Ovary (tissue), 3 donors: ENCODE measurements around the gene NKAIN2.

Source experiments
- EP300 ChIP-seq: sonication (generic); formaldehyde crosslinking; IDR thresholded peaks from one replicate; pipeline ENCODE4 v1.6.1; 2017; ENCODE audit warnings: antibody characterized with exemption
- TF ChIP-seq, protein P1 (sequence below), 3 donors: fragments of 450-650 bp in 2 of 3; fragments of 200-600 bp in 1 of 3; IDR thresholded peaks; one replicate each; pipeline versions ENCODE4 v1.5.1 to v1.8.0; 2016 to 2022; ENCODE audit warnings: antibody characterized with exemption in 3 of 3, mild to moderate bottlenecking in 1 of 3
- donor health status: DM: no; HTN: no; CAD: no.

DNA sequence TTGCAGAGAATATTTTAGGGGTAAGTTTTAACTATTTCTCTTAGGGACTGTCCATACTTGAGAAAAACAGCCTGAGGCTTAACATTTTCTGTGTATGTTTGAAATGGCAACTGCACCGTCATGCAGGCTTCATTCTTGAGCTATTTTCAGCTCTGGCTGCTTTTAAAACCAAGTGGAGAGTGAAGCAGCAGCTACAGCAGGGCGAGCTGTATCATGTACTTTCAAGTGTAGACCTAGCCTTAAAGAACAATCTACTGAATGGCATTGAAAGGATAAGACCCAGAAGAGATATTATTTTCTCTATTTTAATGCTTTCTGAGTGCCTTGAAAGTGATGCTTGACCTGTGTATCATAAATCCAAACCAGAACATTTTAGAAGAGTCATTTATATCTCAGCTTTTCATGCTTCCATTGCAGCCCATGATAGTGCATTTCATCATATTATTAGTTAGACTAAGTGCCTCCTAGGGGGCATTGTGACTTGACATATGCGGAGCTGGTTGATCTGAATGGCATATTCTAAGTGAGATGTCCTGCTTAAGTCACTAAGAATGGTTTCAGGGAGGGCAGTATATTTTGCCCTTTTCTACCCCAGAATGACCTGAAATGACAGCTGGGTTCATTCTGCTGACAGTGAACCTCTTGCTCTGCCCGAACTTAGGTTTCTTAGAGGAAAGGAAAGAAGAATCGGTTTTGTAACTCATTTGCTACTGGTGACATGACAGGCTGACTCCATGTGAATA is 85.3 kb downstream of the NKAIN2 start:
- TF ChIP-seq, protein P1, sequence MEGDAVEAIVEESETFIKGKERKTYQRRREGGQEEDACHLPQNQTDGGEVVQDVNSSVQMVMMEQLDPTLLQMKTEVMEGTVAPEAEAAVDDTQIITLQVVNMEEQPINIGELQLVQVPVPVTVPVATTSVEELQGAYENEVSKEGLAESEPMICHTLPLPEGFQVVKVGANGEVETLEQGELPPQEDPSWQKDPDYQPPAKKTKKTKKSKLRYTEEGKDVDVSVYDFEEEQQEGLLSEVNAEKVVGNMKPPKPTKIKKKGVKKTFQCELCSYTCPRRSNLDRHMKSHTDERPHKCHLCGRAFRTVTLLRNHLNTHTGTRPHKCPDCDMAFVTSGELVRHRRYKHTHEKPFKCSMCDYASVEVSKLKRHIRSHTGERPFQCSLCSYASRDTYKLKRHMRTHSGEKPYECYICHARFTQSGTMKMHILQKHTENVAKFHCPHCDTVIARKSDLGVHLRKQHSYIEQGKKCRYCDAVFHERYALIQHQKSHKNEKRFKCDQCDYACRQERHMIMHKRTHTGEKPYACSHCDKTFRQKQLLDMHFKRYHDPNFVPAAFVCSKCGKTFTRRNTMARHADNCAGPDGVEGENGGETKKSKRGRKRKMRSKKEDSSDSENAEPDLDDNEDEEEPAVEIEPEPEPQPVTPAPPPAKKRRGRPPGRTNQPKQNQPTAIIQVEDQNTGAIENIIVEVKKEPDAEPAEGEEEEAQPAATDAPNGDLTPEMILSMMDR (IDR thresholded peaks at IDR 0.05): no peak
- no peak for TF ChIP-seq EP300
